Measurements from ENCODE around the gene MAIP1. TPM values are rescaled to one million over a fixed set of nuclear protein-coding genes. Genes with fewer than 3 reads are reported as not detected.

Gene MAIP1
- total RNA-seq, 1 donor from 2014 or later = 20.4 TPM

DNA sequence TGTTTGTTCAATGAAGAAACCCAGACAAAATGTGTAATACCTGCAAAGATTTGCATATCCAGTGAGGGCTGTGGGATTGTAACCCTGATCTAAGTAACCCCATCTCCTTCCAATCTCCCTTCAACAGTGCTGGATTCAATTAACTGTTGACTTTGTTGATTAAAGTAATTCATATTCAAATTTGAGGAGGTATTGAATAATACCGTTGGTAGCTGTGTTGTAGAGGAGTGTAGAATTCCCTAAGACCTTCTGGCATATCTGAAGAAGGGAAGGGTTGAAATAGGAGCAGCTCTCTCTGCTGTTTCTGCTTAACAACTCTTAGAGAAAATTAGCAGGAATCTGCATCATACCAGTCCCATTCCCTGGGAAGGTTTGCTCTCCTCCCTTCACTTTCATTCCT lies 28.2 kb downstream of the MAIP1 start:
- TF ChIP-seq, protein P1, sequence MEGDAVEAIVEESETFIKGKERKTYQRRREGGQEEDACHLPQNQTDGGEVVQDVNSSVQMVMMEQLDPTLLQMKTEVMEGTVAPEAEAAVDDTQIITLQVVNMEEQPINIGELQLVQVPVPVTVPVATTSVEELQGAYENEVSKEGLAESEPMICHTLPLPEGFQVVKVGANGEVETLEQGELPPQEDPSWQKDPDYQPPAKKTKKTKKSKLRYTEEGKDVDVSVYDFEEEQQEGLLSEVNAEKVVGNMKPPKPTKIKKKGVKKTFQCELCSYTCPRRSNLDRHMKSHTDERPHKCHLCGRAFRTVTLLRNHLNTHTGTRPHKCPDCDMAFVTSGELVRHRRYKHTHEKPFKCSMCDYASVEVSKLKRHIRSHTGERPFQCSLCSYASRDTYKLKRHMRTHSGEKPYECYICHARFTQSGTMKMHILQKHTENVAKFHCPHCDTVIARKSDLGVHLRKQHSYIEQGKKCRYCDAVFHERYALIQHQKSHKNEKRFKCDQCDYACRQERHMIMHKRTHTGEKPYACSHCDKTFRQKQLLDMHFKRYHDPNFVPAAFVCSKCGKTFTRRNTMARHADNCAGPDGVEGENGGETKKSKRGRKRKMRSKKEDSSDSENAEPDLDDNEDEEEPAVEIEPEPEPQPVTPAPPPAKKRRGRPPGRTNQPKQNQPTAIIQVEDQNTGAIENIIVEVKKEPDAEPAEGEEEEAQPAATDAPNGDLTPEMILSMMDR (conservative IDR thresholded peaks at IDR 0.05) = no peak
- Mint-ChIP-seq H3K4me3 (no peak overlapping the region), H3K27me3 (no peaks in the 10 kb centered on the region), H3K9me3 (no peaks in the 10 kb centered on the region), H3K36me3 (no peaks in the 10 kb centered on the region), H3K4me1 (ENCODE audit: unreplicated experiment) (peaks cover 18% of the 10 kb centered on the region), H3K27ac (no peak overlapping the region)
- DNase-seq (ENCODE audit: extremely low spot score, unreplicated experiment) = no peak

- DNase-seq (ENCODE audit: extremely low spot score, unreplicated experiment) = no peak
- Mint-ChIP-seq H3K36me3 (no peaks in the 10 kb centered on the region), H3K4me3 (no peak overlapping the region), H3K4me1 (ENCODE audit: unreplicated experiment) (peaks cover 18% of the 10 kb centered on the region), H3K9me3 (no peaks in the 10 kb centered on the region), H3K27me3 (no peaks in the 10 kb centered on the region), H3K27ac (no peak overlapping the region)
- TF ChIP-seq, protein P1 (conservative IDR thresholded peaks at IDR 0.05) = no peak
Measured at GRCh38 chr2:199984159-199984558, 28.8 kb downstream of the MAIP1 start.

- Mint-ChIP-seq H3K27ac (no peak overlapping the region), H3K36me3 (no peaks in the 10 kb centered on the region), H3K27me3 (no peaks in the 10 kb centered on the region), H3K4me3 (no peak overlapping the region), H3K9me3 (no peaks in the 10 kb centered on the region), H3K4me1 (ENCODE audit: unreplicated experiment) (peaks cover 16% of the 10 kb centered on the region)
- TF ChIP-seq, protein P1 (conservative IDR thresholded peaks at IDR 0.05) = no peak
- DNase-seq (ENCODE audit: extremely low spot score, unreplicated experiment) = no peak
Measured at GRCh38 chr2:199984755-199985154, 29.4 kb downstream of the MAIP1 start.

DNA sequence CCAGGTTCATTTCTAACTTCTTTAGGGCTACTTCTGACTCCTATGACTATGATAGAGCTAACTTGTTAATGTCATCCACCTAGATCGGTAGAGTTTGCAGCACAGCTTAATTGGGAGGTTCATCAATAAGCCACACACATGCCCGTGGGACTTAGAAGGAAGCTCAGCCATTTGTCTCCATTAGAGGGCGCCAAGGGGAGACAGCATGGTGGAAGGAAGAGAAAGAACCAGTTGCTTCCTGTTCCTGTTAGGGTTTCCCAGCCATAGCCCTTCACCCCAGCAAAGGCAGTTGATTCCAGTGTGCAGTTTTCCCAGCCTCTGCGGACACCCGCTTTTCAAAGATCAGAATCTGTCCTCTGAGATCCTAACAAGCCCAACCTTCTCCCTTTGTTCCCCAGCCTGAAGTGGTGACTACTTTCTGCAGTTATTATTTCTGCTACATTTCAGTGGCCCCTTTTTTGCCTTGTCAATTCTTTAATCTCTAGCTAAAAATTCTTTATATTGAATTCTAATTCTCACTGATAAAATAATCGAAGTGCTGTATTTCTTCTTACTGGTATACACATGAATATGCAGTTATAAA lies 30.3 kb downstream of the MAIP1 start:
- no peaks in the 10 kb centered on the region for H3K9me3 Mint-ChIP-seq
- H3K4me1 Mint-ChIP-seq (ENCODE audit: unreplicated experiment) = peaks cover 13% of the 10 kb centered on the region
- TF ChIP-seq, protein P1 (conservative IDR thresholded peaks at IDR 0.05) = peak; percentile 80
- H3K4me3 Mint-ChIP-seq = no peak overlapping the region
- H3K27me3 Mint-ChIP-seq = no peaks in the 10 kb centered on the region
- no peak for DNase-seq (ENCODE audit: extremely low spot score, unreplicated experiment)
- H3K36me3 Mint-ChIP-seq = no peaks in the 10 kb centered on the region
- peak overlapping the region; percentile 35 for H3K27ac Mint-ChIP-seq

- Mint-ChIP-seq H3K27ac (no peak overlapping the region), H3K4me3 (no peak overlapping the region), H3K36me3 (no peaks in the 10 kb centered on the region), H3K4me1 (ENCODE audit: unreplicated experiment) (peaks cover 13% of the 10 kb centered on the region), H3K27me3 (no peaks in the 10 kb centered on the region), H3K9me3 (no peaks in the 10 kb centered on the region)
- TF ChIP-seq, protein P1 (conservative IDR thresholded peaks at IDR 0.05) = no peak
- no peak for DNase-seq (ENCODE audit: extremely low spot score, unreplicated experiment)
Measured at GRCh38 chr2:199987586-199987985, 32.2 kb downstream of the MAIP1 start.

DNA sequence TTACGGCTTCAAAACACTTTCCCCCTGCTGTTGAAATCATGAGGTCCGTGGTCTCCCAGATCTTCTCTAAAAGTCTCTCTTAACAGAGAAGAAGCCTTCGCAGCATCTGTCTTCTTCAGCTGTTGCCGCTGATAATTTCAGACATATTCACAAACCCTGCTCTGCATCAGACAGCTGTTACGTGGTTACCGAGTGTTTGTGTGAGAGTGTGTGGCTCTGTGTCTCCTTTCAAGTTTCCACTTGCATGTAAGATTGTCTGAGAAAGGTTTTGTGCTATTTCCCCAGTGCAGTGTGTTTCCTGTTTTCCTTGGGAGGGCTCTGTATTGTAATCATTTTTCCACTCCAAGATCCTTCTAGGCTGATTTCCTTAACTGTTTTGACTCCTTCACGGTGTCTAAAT lies 32.8 kb downstream of the MAIP1 start:
- no peak for DNase-seq (ENCODE audit: extremely low spot score, unreplicated experiment)
- Mint-ChIP-seq H3K9me3 (no peaks in the 10 kb centered on the region), H3K27me3 (no peaks in the 10 kb centered on the region), H3K27ac (no peak overlapping the region), H3K4me3 (no peak overlapping the region), H3K4me1 (ENCODE audit: unreplicated experiment) (peaks cover 13% of the 10 kb centered on the region), H3K36me3 (no peaks in the 10 kb centered on the region)
- TF ChIP-seq, protein P1 (conservative IDR thresholded peaks at IDR 0.05) = no peak

Data from type B pancreatic cell (in vitro differentiated cells).